Activated naive CD4-positive, alpha-beta T cell treated with anti-CD3 and anti-CD28 coated beads for 36 hours (primary cell): Measurements from ENCODE around the gene ATP13A3. TPM values are rescaled to one million over a fixed set of nuclear protein-coding genes. Genes with fewer than 3 reads are reported as not detected.

Experiments
- CTCF ChIA-PET: fragments of 350-600 bp; sonication (Branson Sonifier 250); formaldehyde crosslinking; loops from one replicate; lab custom pipeline; 2021; ENCODE audit warnings: antibody characterized with exemption; lab: Charles Lee
- DNase-seq: peaks from one replicate; pipeline ENCODE4 v3.0.0-alpha.2; 2020
- H3K27ac Mint-ChIP-seq: one replicate; pipeline ENCODE4 v1.8.0; 2021; ENCODE audit warnings: mild to moderate bottlenecking, mixed read lengths
- H3K27me3 Mint-ChIP-seq: one replicate; pipeline ENCODE4 v1.8.0; 2021; ENCODE audit warnings: low read depth, mixed read lengths
- H3K36me3 Mint-ChIP-seq: one replicate; pipeline ENCODE4 v1.8.0; 2021; ENCODE audit warnings: low read depth, mixed read lengths
- H3K4me1 Mint-ChIP-seq: one replicate; pipeline ENCODE4 v1.8.0; 2021; ENCODE audit warnings: low read depth, mixed read lengths
- H3K4me3 Mint-ChIP-seq: one replicate; pipeline ENCODE4 v1.8.0; 2021; ENCODE audit warnings: mild to moderate bottlenecking, moderate library complexity, mixed read lengths
- H3K9me3 Mint-ChIP-seq: one replicate; pipeline ENCODE4 v1.8.0; 2021; ENCODE audit warnings: mixed read lengths
- intact Hi-C: fragments of 100-400 bp; cut with micrococcal nuclease; formaldehyde crosslinking; loops from one replicate; pipeline ENCODE4 v1.15.1; 2023
- total RNA-seq, 2 experiments: library from RNA; stranded (reverse); gene quantifications; one replicate each; pipeline ENCODE4 v1.2.3, GENCODE V29; 2021

Gene ATP13A3
- total RNA-seq, 2 experiments from 2014 or later: 88.4 to 92.3 TPM

- CTCF ChIA-PET: interaction anchor here (0.6 to 5.6 kb wide), 10 partner anchors 11 to 164 kb away, joined by 3 to 61 read pairs (median 6); no protein-coding TSS in a partner anchor
- no peak overlapping the region for H3K4me3 Mint-ChIP-seq
- no peak for DNase-seq
- intact Hi-C loops: loop anchor here (5.0 kb wide), 1 partner anchor 138 kb away; no protein-coding TSS in a partner anchor
- no peaks in the 10 kb centered on the region for H3K9me3 Mint-ChIP-seq
- no peak overlapping the region for H3K27ac Mint-ChIP-seq
- H3K27me3 Mint-ChIP-seq: no peaks in the 10 kb centered on the region
- H3K4me1 Mint-ChIP-seq: peaks cover 37% of the 10 kb centered on the region
- H3K36me3 Mint-ChIP-seq: peaks cover 1% of the 10 kb centered on the region
Measured at GRCh38 chr3:194470615-194471014, 16.2 kb downstream of the ATP13A3 start.

- CTCF ChIA-PET: interaction anchor here (0.5 to 5.6 kb wide), 8 partner anchors 11 to 164 kb away, joined by 3 to 61 read pairs (median 4); no protein-coding TSS in a partner anchor
- peaks cover 43% of the 10 kb centered on the region for H3K4me1 Mint-ChIP-seq
- intact Hi-C loops: loop anchor here (5.0 kb wide), 1 partner anchor 138 kb away; no protein-coding TSS in a partner anchor
- H3K4me3 Mint-ChIP-seq: no peak overlapping the region
- no peaks in the 10 kb centered on the region for H3K27me3 Mint-ChIP-seq
- no peak for DNase-seq
- peaks cover 3% of the 10 kb centered on the region for H3K36me3 Mint-ChIP-seq
- no peak overlapping the region for H3K27ac Mint-ChIP-seq
- H3K9me3 Mint-ChIP-seq: no peaks in the 10 kb centered on the region
Measured at GRCh38 chr3:194469977-194470376, 16.8 kb downstream of the ATP13A3 start.

GRCh38 chr3:194468086-194468485 lies 18.7 kb downstream of the ATP13A3 start:
- Mint-ChIP-seq H3K27ac (no peak overlapping the region), H3K9me3 (no peaks in the 10 kb centered on the region), H3K4me1 (peaks cover 40% of the 10 kb centered on the region), H3K4me3 (no peak overlapping the region), H3K27me3 (no peaks in the 10 kb centered on the region), H3K36me3 (peaks cover 3% of the 10 kb centered on the region)
- intact Hi-C loops: no loop called here
- CTCF ChIA-PET: interaction anchor here (1.5 kb wide), 1 partner anchor 127 kb away, joined by 3 read pairs; no protein-coding TSS in a partner anchor
- no peak for DNase-seq

GRCh38 chr3:194466761-194467356 lies 19.9 kb downstream of the ATP13A3 start:
- no peaks in the 10 kb centered on the region for H3K9me3 Mint-ChIP-seq
- H3K4me3 Mint-ChIP-seq: no peak overlapping the region
- CTCF ChIA-PET: interaction anchor here (1.1 to 1.5 kb wide), 3 partner anchors 55 to 107 kb away, joined by 3 to 5 read pairs (median 5); no protein-coding TSS in a partner anchor
- intact Hi-C loops: loop anchor here (2.0 kb wide), 1 partner anchor 18 kb away; no protein-coding TSS in a partner anchor
- H3K4me1 Mint-ChIP-seq: peaks cover 32% of the 10 kb centered on the region
- H3K27me3 Mint-ChIP-seq: no peaks in the 10 kb centered on the region
- no peak for DNase-seq
- peaks cover 3% of the 10 kb centered on the region for H3K36me3 Mint-ChIP-seq
- H3K27ac Mint-ChIP-seq: no peak overlapping the region

GRCh38 chr3:194465920-194466570 lies 20.8 kb downstream of the ATP13A3 start:
- CTCF ChIA-PET: interaction anchor here (0.7 to 1.5 kb wide), 3 partner anchors 56 to 128 kb away, joined by 3 to 5 read pairs (median 3); no protein-coding TSS in a partner anchor
- peaks cover 2% of the 10 kb centered on the region for H3K36me3 Mint-ChIP-seq
- intact Hi-C loops: loop anchor here (2.0 kb wide), 1 partner anchor 19 kb away; no protein-coding TSS in a partner anchor
- no peak for DNase-seq
- no peak overlapping the region for H3K4me3 Mint-ChIP-seq
- H3K27me3 Mint-ChIP-seq: no peaks in the 10 kb centered on the region
- peak overlapping the region; percentile 65 for H3K27ac Mint-ChIP-seq
- H3K4me1 Mint-ChIP-seq: peaks cover 30% of the 10 kb centered on the region
- H3K9me3 Mint-ChIP-seq: no peaks in the 10 kb centered on the region

GRCh38 chr3:194465246-194465645 lies 21.6 kb downstream of the ATP13A3 start:
- Mint-ChIP-seq H3K9me3 (no peaks in the 10 kb centered on the region), H3K27ac (peak overlapping the region; percentile 71), H3K4me3 (no peak overlapping the region), H3K27me3 (no peaks in the 10 kb centered on the region), H3K36me3 (peaks cover 6% of the 10 kb centered on the region), H3K4me1 (peaks cover 26% of the 10 kb centered on the region)
- CTCF ChIA-PET: interaction anchor here (0.6 kb wide), 1 partner anchor 38 kb away, joined by 3 read pairs; no protein-coding TSS in a partner anchor
- DNase-seq: no peak
- intact Hi-C loops: no loop called here

- DNase-seq: no peak
- Mint-ChIP-seq H3K27me3 (no peaks in the 10 kb centered on the region), H3K4me3 (no peak overlapping the region), H3K4me1 (peaks cover 26% of the 10 kb centered on the region), H3K9me3 (no peaks in the 10 kb centered on the region), H3K27ac (no peak overlapping the region), H3K36me3 (peaks cover 11% of the 10 kb centered on the region)
- CTCF ChIA-PET: no interaction called here
- intact Hi-C loops: no loop called here
Measured at GRCh38 chr3:194464692-194465091, 22.1 kb downstream of the ATP13A3 start.

- Mint-ChIP-seq H3K4me1 (peaks cover 24% of the 10 kb centered on the region), H3K27ac (no peak overlapping the region), H3K36me3 (peaks cover 14% of the 10 kb centered on the region), H3K9me3 (no peaks in the 10 kb centered on the region), H3K27me3 (no peaks in the 10 kb centered on the region), H3K4me3 (no peak overlapping the region)
- CTCF ChIA-PET: interaction anchor here (0.7 to 1.4 kb wide), 2 partner anchors 9 to 162 kb away, joined by 3 to 9 read pairs; no protein-coding TSS in a partner anchor
- intact Hi-C loops: no loop called here
- no peak for DNase-seq
Measured at GRCh38 chr3:194462936-194463335, 23.9 kb downstream of the ATP13A3 start.

- intact Hi-C loops: no loop called here
- Mint-ChIP-seq H3K4me1 (peaks cover 10% of the 10 kb centered on the region), H3K36me3 (peaks cover 16% of the 10 kb centered on the region), H3K27ac (no peak overlapping the region), H3K4me3 (no peak overlapping the region), H3K9me3 (no peaks in the 10 kb centered on the region), H3K27me3 (no peaks in the 10 kb centered on the region)
- CTCF ChIA-PET: no interaction called here
- DNase-seq: no peak
Measured at GRCh38 chr3:194460566-194460965, 26.2 kb downstream of the ATP13A3 start.

GRCh38 chr3:194458131-194458530 lies 28.7 kb downstream of the ATP13A3 start:
- Mint-ChIP-seq H3K27me3 (no peaks in the 10 kb centered on the region), H3K4me3 (no peak overlapping the region), H3K4me1 (no peaks in the 10 kb centered on the region), H3K9me3 (no peaks in the 10 kb centered on the region), H3K36me3 (peaks cover 21% of the 10 kb centered on the region), H3K27ac (no peak overlapping the region)
- no peak for DNase-seq
- intact Hi-C loops: no loop called here
- CTCF ChIA-PET: interaction anchor here (0.7 to 1.4 kb wide), 2 partner anchors 115 to 136 kb away, joined by 4 read pairs; no protein-coding TSS in a partner anchor

- Mint-ChIP-seq H3K27me3 (no peaks in the 10 kb centered on the region), H3K9me3 (no peaks in the 10 kb centered on the region), H3K4me1 (no peaks in the 10 kb centered on the region), H3K27ac (no peak overlapping the region), H3K36me3 (peaks cover 31% of the 10 kb centered on the region), H3K4me3 (no peak overlapping the region)
- no peak for DNase-seq
- intact Hi-C loops: no loop called here
- CTCF ChIA-PET: interaction anchor here (1.2 kb wide), 1 partner anchor 16 kb away, joined by 4 read pairs; no protein-coding TSS in a partner anchor
Measured at GRCh38 chr3:194455481-194455880, 31.3 kb downstream of the ATP13A3 start.

GRCh38 chr3:194450341-194450740 lies 36.5 kb downstream of the ATP13A3 start:
- CTCF ChIA-PET: interaction anchor here (0.9 to 1.5 kb wide), 4 partner anchors 11 to 124 kb away, joined by 3 to 6 read pairs (median 3); no protein-coding TSS in a partner anchor
- H3K36me3 Mint-ChIP-seq: peaks cover 51% of the 10 kb centered on the region
- no peak overlapping the region for H3K27ac Mint-ChIP-seq

More at GRCh38 chr3:194450341-194450740, 36.5 kb downstream of the ATP13A3 start:
- no peaks in the 10 kb centered on the region for H3K9me3 Mint-ChIP-seq
- intact Hi-C loops: no loop called here
- H3K27me3 Mint-ChIP-seq: no peaks in the 10 kb centered on the region
- no peak for DNase-seq
- H3K4me3 Mint-ChIP-seq: no peak overlapping the region
- H3K4me1 Mint-ChIP-seq: peaks cover 2% of the 10 kb centered on the region
